ENCODE data around the gene EPHB2. TPM values are rescaled to one million over a fixed set of nuclear protein-coding genes. Genes with fewer than 3 reads are reported as not detected.
"Not testable (repeated sequence)": the region's sequence is repeated elsewhere in the genome, so short reads cannot be mapped to it uniquely, and the experiment has no call there.

EPHB2 gene
- total RNA-seq, 2 experiments from 2014 or later: 0.08 TPM; not detected in 1

- Histone ChIP-seq H3K4me1 (ENCODE audit: insufficient read depth, low read length) (no peaks in the 10 kb centered on the region), H3K4me3 (ENCODE audit: low read length) (no peak overlapping the region), H3K27me3 (ENCODE audit: control insufficient read depth in 1 of 2, insufficient read depth in 2 of 2, low read length in 2 of 2) (peaks cover 0 to 12% of the 10 kb centered on the region in 2 experiments), H3K9me3 (ENCODE audit: control insufficient read depth in 1 of 2, insufficient read depth in 1 of 2, low read length in 2 of 2) (no peaks in the 10 kb centered on the region), H3K36me3 (ENCODE audit: insufficient read depth, low read length) (no peaks in the 10 kb centered on the region), H3K27ac (ENCODE audit: low read depth in 1 of 2, low read length in 2 of 2) (no peak overlapping the region)
- ChIA-PET CTCF (no interaction called here), POLR2A (no interaction called here)
- DNase-seq: no peak
- Mint-ChIP-seq H3K27ac (no peak overlapping the region), H3K4me1 (ENCODE audit: low read depth) (no peaks in the 10 kb centered on the region), H3K36me3 (ENCODE audit: low read depth) (no peaks in the 10 kb centered on the region), H3K4me3 (no peak overlapping the region), H3K27me3 (peaks cover 36% of the 10 kb centered on the region), H3K9me3 (no peaks in the 10 kb centered on the region)
- intact Hi-C loops (cut with DNase I, micrococcal nuclease): loop anchor here in 1 of 2 experiments (2.0 kb wide), 1 partner anchor 21 kb away; no protein-coding TSS in a partner anchor
- no peak for ATAC-seq (ENCODE audit: poor library complexity)
- no peak for TF ChIP-seq CTCF (IDR thresholded peaks at IDR 0.05)
Observed at GRCh38 chr1:22833699-22834098, 123.1 kb downstream of the EPHB2 start.

- H3K27me3 Mint-ChIP-seq: peaks cover 38% of the 10 kb centered on the region
- ATAC-seq (ENCODE audit: poor library complexity): not testable (repeated sequence)
Observed at GRCh38 chr1:22834420-22834819, 123.8 kb downstream of the EPHB2 start.

GRCh38 chr1:22835636-22836319, 125.1 kb downstream of the EPHB2 start:
- H3K4me3 ChIP-seq (ENCODE audit: low read length): no peak overlapping the region
- TF ChIP-seq CTCF (IDR thresholded peaks at IDR 0.05): no peak
- ChIA-PET POLR2A (no interaction called here), CTCF (no interaction called here)
- H3K27ac ChIP-seq (ENCODE audit: low read depth in 1 of 2, low read length in 2 of 2): no peak overlapping the region
- H3K27me3 ChIP-seq (ENCODE audit: control insufficient read depth in 1 of 2, insufficient read depth in 2 of 2, low read length in 2 of 2): peaks cover 0 to 9% of the 10 kb centered on the region in 2 experiments
- no peak for ATAC-seq (ENCODE audit: poor library complexity)
- Mint-ChIP-seq H3K27ac (no peak overlapping the region), H3K9me3 (no peaks in the 10 kb centered on the region), H3K27me3 (peaks cover 42% of the 10 kb centered on the region), H3K4me3 (no peak overlapping the region), H3K36me3 (ENCODE audit: low read depth) (no peaks in the 10 kb centered on the region), H3K4me1 (ENCODE audit: low read depth) (no peaks in the 10 kb centered on the region)
- no peaks in the 10 kb centered on the region for H3K4me1 ChIP-seq (ENCODE audit: insufficient read depth, low read length)
- no peaks in the 10 kb centered on the region for H3K36me3 ChIP-seq (ENCODE audit: insufficient read depth, low read length)
- no peak for DNase-seq
- intact Hi-C loops (cut with DNase I, micrococcal nuclease): no loop called here
- H3K9me3 ChIP-seq (ENCODE audit: control insufficient read depth in 1 of 2, insufficient read depth in 1 of 2, low read length in 2 of 2): no peaks in the 10 kb centered on the region

More at GRCh38 chr1:22834420-22834819, 123.8 kb downstream of the EPHB2 start:
- H3K27me3 ChIP-seq (ENCODE audit: control insufficient read depth in 1 of 2, insufficient read depth in 2 of 2, low read length in 2 of 2); H3K4me1 ChIP-seq (ENCODE audit: insufficient read depth, low read length); H3K4me1 Mint-ChIP-seq (ENCODE audit: low read depth); H3K27ac ChIP-seq (ENCODE audit: low read depth in 1 of 2, low read length in 2 of 2); CTCF ChIA-PET; H3K9me3 ChIP-seq (ENCODE audit: control insufficient read depth in 1 of 2, insufficient read depth in 1 of 2, low read length in 2 of 2); DNase-seq; H3K36me3 Mint-ChIP-seq (ENCODE audit: low read depth); H3K4me3 Mint-ChIP-seq; H3K4me3 ChIP-seq (ENCODE audit: low read length); POLR2A ChIA-PET; intact Hi-C loops (cut with DNase I, micrococcal nuclease); H3K36me3 ChIP-seq (ENCODE audit: insufficient read depth, low read length); H3K27ac Mint-ChIP-seq; H3K9me3 Mint-ChIP-seq: not testable (repeated sequence)

GRCh38 chr1:22836850-22837249, 126.2 kb downstream of the EPHB2 start:
- Mint-ChIP-seq H3K4me1 (ENCODE audit: low read depth) (no peaks in the 10 kb centered on the region), H3K27ac (no peak overlapping the region), H3K36me3 (ENCODE audit: low read depth) (no peaks in the 10 kb centered on the region), H3K9me3 (no peaks in the 10 kb centered on the region), H3K4me3 (no peak overlapping the region), H3K27me3 (peaks cover 41% of the 10 kb centered on the region)
- Histone ChIP-seq H3K36me3 (ENCODE audit: insufficient read depth, low read length) (no peaks in the 10 kb centered on the region), H3K9me3 (ENCODE audit: control insufficient read depth in 1 of 2, insufficient read depth in 1 of 2, low read length in 2 of 2) (no peaks in the 10 kb centered on the region), H3K27me3 (ENCODE audit: control insufficient read depth in 1 of 2, insufficient read depth in 2 of 2, low read length in 2 of 2) (peaks cover 0 to 6% of the 10 kb centered on the region in 2 experiments), H3K27ac (ENCODE audit: low read depth in 1 of 2, low read length in 2 of 2) (no peak overlapping the region), H3K4me3 (ENCODE audit: low read length) (no peak overlapping the region), H3K4me1 (ENCODE audit: insufficient read depth, low read length) (no peaks in the 10 kb centered on the region)
- ATAC-seq (ENCODE audit: poor library complexity) (no peak), DNase-seq (no peak)
- ChIA-PET CTCF (no interaction called here), POLR2A (no interaction called here)
- intact Hi-C loops (cut with DNase I, micrococcal nuclease): no loop called here
- no peak for TF ChIP-seq CTCF (IDR thresholded peaks at IDR 0.05)
